Measurements from ENCODE around the gene ALDH3B1. TPM values are rescaled to one million over a fixed set of nuclear protein-coding genes. Genes with fewer than 3 reads are reported as not detected.

The ALDH3B1 gene
- total and polyA plus RNA-seq, 2 donors (not counting 3 experiments of a cell fraction or from before 2014, with no cell fraction given) = 0.13 to 1.0 TPM

GRCh38 chr11:68017980-68018729 is 8.0 kb downstream of the ALDH3B1 start:
- no peaks in the 10 kb centered on the region for H3K27me3 ChIP-seq (ENCODE audit: control insufficient read depth in 2 of 2, insufficient read depth in 2 of 2, low read length in 2 of 2)

More at GRCh38 chr11:68017980-68018729, 8.0 kb downstream of the ALDH3B1 start:
- ChIA-PET POLR2A (no interaction called here), CTCF (no interaction called here)
- H3K79me2 ChIP-seq (ENCODE audit: control insufficient read depth, insufficient read depth, low read length) = no peaks in the 10 kb centered on the region
- intact Hi-C loops (cut with micrococcal nuclease) (no loop called here), dilution Hi-C loops (cut with MboI; ENCODE audit: extremely low pct_ligation_motif_present, low sequenced_read_pairs) (no loop called here)
- no peak overlapping the region for H3K4me2 ChIP-seq (ENCODE audit: insufficient read depth, low read length)
- H2AFZ ChIP-seq (ENCODE audit: low read depth, low read length) = no peak overlapping the region
- H3K9me1 ChIP-seq (replicated peaks; ENCODE audit: control insufficient read depth, extremely low read depth, insufficient read depth, low read length) = no peaks in the 10 kb centered on the region
- no peaks in the 10 kb centered on the region for H4K20me1 ChIP-seq (replicated peaks; ENCODE audit: control insufficient read depth, extremely low read depth, insufficient read depth, low read length)
- DNase-seq (ENCODE audit: low read depth, low spot score) (no peak), FAIRE-seq (no peak)
- H3K27ac ChIP-seq (ENCODE audit: insufficient read depth, low read depth, low read length) = no peak overlapping the region
- no peak overlapping the region for H3K9ac ChIP-seq (replicated peaks; ENCODE audit: extremely low read depth, insufficient read depth, low read length)
- no peaks in the 10 kb centered on the region for H3K9me3 ChIP-seq (replicated peaks; ENCODE audit: control insufficient read depth, insufficient read depth, low read length)
- H3K4me1 ChIP-seq (ENCODE audit: control insufficient read depth, extremely low read depth, insufficient read depth, low read length) = peaks cover 7% of the 10 kb centered on the region
- BruUV-seq (replicated peaks) = no TSS peak
- TF ChIP-seq MAX (IDR thresholded peaks at IDR 0.05; ENCODE audit: insufficient read depth, insufficient read length) = no peak
- TF ChIP-seq JUN (IDR thresholded peaks at IDR 0.05; ENCODE audit: borderline replicate concordance, insufficient read depth, insufficient read length, low read depth) = no peak
- no peak for TF ChIP-seq POLR2A (IDR thresholded peaks at IDR 0.05; ENCODE audit: low read depth, low read length)
- no peak for TF ChIP-seq EZH2 (IDR thresholded peaks at IDR 0.05; ENCODE audit: borderline replicate concordance, low read depth, low read length, severe bottlenecking)
- TF ChIP-seq MYC (IDR thresholded peaks at IDR 0.05; ENCODE audit: low read depth, low read length) = no peak
- no peak for TF ChIP-seq GATA2 (IDR thresholded peaks at IDR 0.05; ENCODE audit: insufficient read depth, insufficient read length, low read depth, low read length)
- no peak for TF ChIP-seq FOS (IDR thresholded peaks at IDR 0.05; ENCODE audit: borderline replicate concordance, insufficient read depth, low read length)
- TF ChIP-seq POLR2AphosphoS5 (IDR thresholded peaks at IDR 0.05; ENCODE audit: insufficient read depth, low read depth, low read length) = no peak
- no peak for TF ChIP-seq CTCF (IDR thresholded peaks at IDR 0.05; ENCODE audit: extremely low read depth in 1 of 2, insufficient read depth in 1 of 2, low read depth in 1 of 2, low read length in 2 of 2)
- H3K4me3 ChIP-seq (replicated peaks in 1 of 3; ENCODE audit: insufficient read depth in 1 of 3, low read depth in 1 of 3, low read length in 3 of 3) = no peak overlapping the region
- no peaks in the 10 kb centered on the region for H3K36me3 ChIP-seq (ENCODE audit: control insufficient read depth in 2 of 2, extremely low read depth in 1 of 2, insufficient read depth in 2 of 2, low read length in 2 of 2)

All from endothelial cell of umbilical vein (primary cell).